Esophagus muscularis mucosa (tissue), 4 donors: ENCODE measurements around the gene BPIFB2.

Experiments
- CTCF ChIP-seq, 3 experiments: fragments of 200-600 bp in 2 of 3; fragments of 450-650 bp in 1 of 3; sonication (generic) in 2 of 3; IDR thresholded peaks; one replicate each; pipeline ENCODE4 v1.5.1; 2017 to 2019; ENCODE audit warnings: antibody characterized with exemption in 3 of 3, mild to moderate bottlenecking in 2 of 3, moderate library complexity in 1 of 3
- EP300 ChIP-seq: sonication (generic); formaldehyde crosslinking; IDR thresholded peaks from one replicate; pipeline ENCODE4 v1.6.1; 2017; ENCODE audit warnings: antibody characterized with exemption
- POLR2A ChIP-seq: fragments of 450-650 bp; IDR thresholded peaks from one replicate; pipeline ENCODE4 v1.6.1; 2017; ENCODE audit warnings: antibody characterized with exemption, moderate library complexity, mild to moderate bottlenecking, low read depth
- POLR2AphosphoS5 ChIP-seq, 2 donors: sonication (generic); formaldehyde crosslinking; IDR thresholded peaks; one replicate each; pipeline ENCODE4 v1.6.1; 2017; ENCODE audit warnings: antibody characterized with exemption in 2 of 2

- no peak for TF ChIP-seq POLR2A
- no peak for TF ChIP-seq CTCF (IDR thresholded peaks at IDR 0.05)
- TF ChIP-seq EP300: no peak
- no peak for TF ChIP-seq POLR2AphosphoS5 (IDR thresholded peaks at IDR 0.05)
Measured at GRCh38 chr20:32985596-32985995, 21.9 kb upstream of the BPIFB2 start.
